GM21528 (cell line): ENCODE data around the gene WWOX.

ENCODE experiments used
- ATAC-seq: cut with Tn5 transposase; IDR thresholded peaks from one replicate; pipeline ENCODE4 v1.9.1; 2021; ENCODE audit warnings: mild to moderate bottlenecking, moderate library complexity; ENCODE audit not compliant: unreplicated experiment, low FRiP score

The WWOX gene

DNA sequence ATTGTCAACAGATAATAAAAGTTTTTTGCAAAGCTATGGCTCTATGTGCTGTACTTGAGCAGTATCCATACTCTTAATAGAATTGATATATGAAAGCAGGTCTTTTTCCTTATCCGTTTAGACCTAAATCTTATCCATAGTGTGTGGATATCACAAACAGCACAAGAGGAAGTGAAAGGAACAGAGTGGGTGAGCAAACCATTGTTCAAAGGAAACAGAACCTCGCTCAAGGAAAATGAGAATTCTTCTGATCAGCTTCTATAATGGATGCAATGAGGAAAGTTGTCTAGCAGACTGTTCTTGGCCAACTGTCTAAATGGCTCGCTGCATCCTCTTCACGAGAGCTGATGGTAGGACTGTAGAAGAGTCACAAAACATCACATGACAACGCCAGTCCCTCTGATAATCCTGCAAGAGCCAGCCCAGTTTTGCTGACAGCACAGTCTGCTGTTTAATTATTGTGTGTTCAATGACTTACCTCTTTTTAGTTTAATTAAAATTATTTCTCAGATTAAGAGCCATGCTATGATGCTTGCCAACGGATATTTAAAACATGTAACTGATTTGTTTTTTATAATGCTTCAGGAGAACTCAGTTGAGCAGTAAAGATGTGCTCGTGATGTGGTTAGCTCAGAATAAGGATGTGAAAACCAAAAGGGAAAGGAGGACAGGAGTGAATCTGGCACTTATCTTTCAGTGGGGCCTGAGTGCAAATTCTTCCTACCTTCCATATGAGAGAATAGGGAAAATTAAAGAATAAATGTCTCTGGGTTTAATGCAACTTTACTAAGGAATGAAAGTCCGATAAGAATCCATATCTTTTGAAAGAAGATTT lies 38.5 kb downstream of the WWOX start:
- peak; percentile 82 for ATAC-seq

DNA sequence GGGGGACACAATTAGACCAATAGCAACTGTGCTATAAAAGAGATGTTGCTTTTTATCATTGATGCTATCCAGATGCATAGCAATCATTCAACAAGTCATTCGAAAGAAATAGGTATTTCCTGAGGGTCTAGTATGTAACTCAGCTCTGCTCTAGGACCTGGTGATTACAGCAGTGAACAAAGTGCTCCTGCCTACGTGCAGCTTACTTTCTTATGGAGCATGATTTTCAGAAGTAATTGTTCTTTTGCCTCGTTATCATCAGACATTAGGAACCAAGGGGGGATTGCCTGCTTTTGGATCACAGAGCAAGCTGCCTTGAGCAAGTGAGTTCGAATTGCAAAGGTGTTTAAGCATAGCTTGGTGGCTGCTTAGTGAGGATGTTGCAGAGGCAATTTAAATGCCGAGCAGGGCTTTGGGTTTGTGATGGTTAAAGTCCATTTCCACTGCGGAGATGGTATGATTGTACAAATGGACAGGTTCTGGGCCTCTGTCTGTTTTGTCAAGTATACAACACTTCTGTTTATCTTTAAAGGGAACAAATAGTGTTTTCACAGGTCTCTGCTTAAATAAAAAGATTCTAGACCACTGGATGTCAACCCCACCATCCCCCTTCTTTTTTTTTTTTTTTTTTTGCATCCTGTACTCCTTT lies 41.5 kb downstream of the WWOX start:
- no peak for ATAC-seq

DNA sequence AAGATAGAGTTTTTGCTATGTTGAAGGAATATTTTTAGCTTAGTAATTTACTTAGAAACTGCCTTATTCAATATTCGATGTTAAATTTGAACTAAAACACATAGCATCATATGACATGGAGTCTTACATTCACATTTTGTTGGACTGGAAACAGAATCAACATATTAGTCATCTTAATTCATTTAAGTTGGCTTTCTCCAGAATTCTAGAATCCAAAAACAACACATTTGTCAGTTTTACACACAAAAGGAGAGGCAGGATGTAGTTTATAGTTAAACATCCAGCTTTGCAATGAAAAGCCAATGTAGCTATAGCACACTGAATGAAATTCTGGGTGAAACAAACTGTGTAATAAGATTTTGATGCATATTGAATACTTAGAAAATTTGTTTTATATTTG lies 43.3 kb downstream of the WWOX start:
- no peak for ATAC-seq

DNA sequence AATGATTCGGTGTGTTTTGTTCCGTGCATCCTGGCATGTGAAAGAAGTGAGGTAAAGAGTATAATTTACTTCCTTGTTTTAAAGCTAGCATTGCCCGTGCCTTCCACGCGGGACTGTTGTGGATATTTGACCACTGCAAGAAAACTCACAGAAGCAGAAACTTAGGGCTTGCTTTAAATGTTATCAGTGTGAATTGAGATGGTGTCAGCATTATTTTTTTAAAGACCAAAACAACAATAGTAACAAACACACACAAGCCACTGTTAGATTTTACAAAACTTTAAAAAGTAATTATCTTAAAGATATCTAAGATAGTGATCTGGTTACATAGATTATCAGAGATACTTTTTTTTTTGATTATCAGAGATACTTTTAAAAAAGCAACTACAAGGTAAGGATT lies 47.4 kb downstream of the WWOX start:
- no peak for ATAC-seq

DNA sequence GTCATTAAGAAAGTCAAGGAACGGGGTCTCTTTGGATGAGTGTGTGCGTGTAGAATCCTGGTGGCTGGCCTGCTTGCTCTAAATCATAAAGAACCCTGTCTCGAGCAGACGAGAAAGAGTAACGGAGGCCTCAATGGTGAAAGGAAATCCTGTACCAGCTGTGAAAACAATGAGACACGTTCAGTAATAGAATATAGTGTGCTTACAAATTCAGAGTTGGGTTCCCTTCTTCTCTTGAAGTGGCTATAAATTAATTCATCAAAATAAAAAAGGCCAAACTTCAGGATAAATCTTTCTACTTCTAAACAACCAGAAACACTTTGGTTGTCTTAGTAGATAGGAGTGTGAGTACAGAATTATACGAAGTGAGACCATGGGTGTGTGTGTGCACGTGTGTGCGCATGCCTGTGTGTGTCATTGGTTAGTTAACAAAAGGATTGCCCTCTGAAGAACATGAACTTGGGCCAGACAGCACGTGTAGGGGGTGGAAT lies 48.5 kb downstream of the WWOX start:
- ATAC-seq, result no peak

DNA sequence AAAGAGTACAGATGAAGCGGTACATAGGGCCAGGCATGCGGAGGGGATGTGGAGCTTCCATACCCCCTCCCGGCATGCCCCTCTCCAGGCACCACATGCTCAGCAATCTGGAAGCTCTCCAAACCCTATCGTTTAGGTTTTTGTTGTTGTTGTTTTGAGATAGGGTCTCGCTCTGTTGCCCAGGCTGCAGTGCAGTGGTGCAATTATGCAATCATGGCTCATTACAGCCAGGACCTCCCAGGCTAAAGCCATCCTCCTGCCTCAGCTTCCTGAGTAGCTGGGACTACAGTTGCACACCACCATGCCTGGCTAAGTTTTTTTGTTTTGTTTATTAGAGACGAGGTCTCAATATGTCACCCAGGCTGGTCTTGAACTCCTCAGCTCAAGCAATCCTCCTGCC lies 50.8 kb downstream of the WWOX start:
- ATAC-seq, result no peak

DNA sequence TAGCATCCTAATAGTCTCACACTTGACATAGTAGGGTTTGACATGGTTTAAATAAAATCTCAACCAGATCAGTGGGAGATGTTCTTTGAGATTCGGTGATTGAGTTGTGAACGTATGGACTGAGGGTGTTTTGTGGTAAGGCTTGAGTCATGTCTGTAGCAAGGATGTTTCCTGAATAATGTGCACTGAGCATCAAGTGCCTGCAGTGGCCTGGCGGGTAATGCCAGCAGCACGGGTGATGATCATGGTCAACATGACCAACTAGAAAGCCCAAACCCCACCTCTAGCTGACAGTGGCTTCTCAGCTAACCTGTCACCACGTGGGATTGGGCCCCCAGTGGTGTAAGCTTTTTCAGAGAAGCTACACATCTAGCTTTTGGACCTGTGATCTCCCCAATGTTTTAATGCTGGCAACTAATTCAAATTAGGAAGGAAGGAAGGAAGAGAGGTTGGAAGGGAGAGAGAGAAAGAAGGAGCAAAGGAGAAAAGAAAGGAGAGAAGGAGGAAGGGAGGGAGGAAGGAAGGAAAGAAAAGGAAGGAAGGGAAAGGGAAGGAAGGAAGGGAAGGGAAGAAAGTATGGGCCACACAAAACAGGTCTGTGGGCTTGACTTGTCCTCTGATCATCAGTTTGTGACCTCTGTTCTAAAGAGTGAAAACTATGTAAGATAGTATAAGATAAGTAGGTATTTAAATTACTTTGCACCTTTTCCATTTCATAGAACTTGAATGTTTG lies 55.4 kb downstream of the WWOX start:
- ATAC-seq, result no peak

DNA sequence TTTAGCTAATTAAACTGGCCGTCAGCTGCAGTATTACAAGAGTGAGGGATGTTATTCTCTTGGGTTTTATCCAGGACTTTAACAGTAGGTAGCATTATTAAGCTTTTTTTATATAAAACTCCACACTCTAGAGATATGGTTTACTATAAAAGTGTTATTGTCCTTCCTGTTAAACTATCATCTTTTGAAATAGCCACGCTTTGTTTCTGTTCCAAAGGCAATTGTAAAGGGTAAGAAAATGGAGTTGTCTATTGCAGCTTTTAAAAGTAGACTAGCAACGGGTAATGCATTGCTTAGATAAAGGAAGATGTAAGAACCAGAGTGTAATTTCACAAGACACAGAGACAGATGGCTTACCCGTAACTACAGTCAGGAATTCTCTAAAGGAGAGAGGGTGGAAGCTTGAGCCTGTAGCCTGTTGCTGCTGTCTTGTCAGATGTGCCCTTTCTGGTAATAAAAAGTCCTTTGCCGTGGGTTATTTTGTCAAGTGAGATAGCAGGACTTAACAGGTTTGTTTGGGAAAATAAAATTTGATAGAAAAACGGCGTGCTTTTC lies 56.4 kb downstream of the WWOX start:
- no peak for ATAC-seq

DNA sequence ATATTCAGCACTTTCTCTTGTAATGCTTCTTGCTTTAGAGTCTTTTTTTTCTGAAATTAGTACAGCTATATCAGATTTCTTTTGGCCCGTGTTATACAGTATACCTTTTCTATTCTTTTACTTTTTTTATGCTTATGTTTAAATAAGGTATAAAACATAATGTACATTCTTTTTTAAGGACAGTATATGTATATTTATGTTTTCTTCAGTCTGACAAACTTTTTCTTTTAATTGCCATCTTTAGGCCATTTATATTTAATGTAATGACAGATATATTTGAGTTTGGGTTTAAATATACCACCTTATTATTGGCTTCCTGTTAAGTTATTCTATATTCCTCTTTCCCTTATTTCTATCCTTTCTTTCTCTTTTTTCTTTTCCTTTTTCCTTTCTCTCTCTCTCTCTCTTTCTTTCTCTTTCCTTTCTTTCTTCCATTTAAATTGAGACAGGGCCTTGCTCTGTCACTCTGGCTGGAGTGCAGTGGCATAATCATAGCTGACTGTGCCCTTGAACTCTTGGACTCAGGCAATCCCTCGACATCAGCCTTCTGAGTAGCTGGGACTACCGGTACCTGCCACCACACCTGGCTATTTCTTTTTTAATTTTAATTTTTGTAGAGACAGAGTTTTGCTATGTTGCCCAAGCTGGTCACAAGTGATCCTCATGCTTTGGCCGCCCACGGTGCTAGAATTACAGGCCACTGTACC lies 61.7 kb downstream of the WWOX start:
- no peak for ATAC-seq

DNA sequence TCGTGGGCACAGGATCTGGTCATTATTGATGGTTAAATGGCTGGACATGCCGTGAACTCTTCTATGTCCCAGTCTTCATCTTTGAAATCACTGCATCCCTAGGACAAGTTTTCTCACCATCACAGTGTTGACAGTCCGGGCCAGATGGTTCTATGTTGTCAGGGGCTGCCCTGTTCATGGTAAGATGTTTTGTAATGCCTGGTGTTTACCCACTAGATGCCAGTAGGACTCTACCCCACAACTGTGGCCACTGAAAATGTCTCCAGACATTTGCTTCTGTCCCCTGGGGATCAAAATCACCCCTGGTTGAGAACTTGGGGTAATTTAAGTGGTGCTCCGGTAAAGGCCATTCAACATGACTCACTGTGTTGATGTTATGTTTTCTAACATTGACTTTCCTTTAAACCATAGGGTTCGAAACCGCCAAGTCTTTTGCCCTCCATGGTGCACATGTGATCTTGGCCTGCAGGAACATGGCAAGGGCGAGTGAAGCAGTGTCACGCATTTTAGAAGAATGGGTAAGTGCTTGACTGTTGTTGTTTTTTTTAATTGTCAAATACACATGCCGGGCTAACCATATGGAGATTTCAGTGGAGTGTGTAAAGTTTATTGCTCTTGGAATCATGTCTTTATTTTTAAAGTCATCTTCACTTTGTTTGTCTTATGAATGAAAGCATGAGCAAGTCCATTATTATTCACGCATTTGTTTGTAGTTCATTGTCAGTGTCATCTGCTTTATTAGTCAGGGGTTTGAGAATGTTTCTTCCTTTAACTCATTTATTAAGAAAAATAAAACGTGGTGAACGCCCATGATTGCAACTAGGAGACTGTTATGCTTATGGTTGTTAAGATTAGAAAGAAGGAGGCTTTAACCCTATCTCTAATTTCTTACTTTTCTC lies 64.6 kb downstream of the WWOX start:
- ATAC-seq, result no peak

DNA sequence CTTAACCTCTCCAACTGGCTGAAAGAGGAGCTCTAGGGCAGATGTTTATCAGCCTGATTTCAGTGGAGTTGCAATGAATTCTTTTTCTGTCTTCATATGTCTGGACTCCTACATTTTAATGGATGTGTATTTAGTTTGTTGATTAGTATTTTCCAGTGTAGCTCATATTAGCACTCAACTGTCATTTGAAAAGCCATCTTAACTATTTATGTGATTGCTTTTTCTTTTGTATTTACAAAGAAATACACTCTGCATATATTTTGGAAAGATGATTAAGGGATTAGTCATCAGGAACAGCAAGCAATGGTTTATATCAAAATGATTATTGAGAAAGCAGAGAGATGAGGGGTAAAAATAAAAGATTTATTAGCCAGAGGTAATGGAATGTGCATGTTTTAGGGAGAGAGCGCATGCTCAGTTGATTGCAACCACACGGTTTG lies 71.1 kb downstream of the WWOX start:
- ATAC-seq, result no peak

DNA sequence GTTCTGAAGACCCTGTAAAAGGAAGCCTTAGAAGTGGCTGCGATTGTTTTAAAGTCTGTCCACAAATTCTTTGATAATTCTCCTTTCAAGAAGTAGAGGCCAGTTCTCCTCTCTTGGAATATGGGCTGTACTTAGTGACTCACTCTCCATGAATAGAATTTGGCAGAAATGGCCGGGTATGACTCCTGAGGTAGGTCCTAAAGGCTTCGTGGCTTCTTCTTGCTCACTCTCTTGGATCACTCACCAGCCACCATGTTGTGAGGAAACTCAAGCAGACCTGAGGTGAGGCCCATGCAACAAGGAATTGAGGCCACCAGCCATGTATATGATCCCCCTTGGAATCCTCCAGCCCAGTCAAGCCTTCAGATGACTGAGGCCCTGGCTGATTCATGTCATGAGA lies 75.8 kb downstream of the WWOX start:
- ATAC-seq, result no peak

DNA sequence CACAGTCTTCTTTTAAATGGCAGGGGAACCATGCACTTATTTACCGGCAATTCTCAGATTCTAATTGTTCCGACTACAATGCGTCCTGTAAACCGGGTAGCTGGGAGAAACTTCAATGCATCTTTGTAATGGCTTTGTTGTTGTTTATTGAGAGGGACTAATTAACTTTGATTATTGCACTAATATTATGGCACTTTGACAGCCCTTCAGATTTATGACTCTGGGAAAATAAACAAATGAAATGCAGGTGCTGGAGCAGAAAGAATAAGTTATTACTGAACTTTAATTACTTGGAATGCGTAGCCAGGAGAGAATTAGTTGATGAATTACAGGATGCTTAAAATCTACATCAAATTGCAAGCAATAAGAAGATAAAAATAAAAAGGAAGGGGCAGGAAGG lies 77.0 kb downstream of the WWOX start:
- ATAC-seq, result no peak

DNA sequence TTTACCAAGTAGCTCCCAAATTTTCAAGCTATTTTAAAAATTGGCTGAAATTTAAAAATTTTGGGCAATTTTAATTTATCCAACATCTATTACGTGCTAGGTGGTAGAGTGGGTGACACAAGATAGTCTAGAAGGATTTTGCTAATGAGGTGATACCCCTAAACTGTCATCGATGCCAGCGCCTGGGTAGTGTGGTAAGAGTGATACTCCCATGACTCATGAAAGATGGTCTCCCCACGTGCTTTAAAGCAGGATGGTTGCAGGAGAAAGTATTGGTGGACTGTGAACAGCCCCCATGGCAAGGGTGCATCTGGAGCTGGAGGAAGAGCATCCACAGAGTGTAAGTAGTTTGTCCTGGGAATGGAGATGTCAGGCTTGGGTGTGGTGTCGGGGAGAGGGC lies 77.8 kb downstream of the WWOX start:
- no peak for ATAC-seq

DNA sequence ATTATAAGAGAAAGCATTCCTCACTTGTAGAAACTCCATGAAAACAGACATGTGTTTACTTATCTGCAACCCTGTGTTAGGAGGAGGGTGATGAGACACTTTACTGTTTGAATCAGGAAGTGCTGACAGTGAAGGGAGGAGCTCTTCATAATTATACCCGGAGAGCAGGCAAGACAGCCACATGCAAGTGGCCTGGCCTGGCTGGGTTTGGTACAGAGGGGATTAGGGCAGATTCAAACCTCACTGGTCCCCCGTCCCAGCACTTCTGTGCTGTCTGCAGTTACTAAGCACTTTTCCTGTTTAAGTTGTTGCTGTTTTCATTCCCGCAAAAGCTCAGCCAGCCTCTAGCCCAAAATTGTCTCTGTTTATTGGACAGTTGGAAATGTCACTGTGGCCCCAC lies 78.5 kb downstream of the WWOX start:
- no peak for ATAC-seq

DNA sequence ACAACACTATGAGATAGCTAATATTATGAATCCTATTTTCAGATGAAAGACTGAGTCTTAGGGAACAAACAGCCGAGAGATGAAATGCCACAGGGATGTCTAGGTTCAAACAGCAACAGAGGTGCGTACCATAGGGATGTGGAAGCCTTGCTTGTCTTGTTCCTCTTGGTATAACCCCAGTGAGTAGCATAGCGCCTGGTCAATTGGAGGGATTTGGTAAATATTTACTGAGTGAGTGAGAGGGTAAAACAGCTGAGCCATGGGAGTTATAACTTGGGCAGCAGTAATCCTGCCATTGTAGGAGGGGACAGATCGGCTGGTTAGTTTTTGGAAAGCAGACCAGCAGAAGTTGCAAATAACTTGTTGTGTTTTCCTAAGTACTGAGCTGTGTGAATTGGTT lies 80.2 kb downstream of the WWOX start:
- ATAC-seq, result no peak

DNA sequence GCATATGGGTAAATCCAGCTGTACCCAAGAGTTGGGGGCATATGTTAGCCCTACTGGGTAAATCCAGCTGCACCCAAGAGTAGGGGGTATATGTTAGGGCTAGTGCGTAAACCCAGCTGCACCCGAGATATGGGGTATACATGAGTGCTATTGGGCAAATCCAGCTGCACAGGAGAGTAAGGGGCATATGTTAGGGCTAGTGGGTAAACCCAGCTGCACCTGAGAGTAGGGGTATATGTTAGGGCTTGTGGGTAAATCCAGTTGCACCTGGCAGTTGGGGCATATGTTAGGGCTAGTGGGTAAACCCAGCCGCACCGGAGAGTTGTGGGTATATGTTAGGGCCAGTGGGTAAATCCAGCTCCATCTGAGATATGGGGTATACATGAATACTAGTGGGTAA lies 80.9 kb downstream of the WWOX start:
- no peak for ATAC-seq

DNA sequence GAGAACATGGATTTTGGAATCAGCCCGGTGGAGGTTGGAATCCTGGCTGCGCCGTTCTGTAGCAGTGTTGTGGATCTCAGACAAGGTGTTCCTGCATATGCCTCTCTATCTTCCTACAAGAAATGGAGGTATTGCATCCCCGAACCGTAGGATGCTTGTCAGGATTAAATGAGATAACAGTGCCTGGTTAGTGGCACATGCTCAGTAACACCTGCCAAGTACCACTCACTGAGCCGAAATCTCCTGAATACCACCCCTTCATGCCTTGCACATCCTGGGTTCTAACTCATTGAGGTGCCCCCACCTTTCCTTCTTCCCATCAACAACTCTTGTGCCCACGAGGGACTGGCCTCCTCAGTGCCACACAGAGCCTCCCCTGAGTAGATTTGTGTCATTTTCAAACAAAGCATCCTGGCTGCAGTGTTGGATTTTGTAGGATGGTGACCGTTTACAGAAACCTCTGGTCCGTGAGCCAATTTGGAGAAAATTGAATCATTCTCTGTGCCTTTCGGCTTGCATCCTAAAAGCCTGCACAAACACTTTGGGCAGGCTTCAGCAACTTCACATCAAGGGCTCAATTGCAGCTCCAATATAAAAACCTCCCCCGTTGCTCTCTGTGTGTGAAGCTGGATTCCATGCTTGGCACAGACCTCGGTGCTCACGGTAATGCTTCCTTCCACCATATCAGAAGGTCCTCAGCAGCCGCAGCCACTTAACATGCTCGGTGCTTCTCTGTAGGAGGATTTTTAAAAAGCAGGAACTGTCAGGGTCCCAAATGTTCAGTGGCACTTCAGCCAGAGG lies 84.2 kb downstream of the WWOX start:
- no peak for ATAC-seq
